ENCODE results near the gene CLOCK.

Gene CLOCK

DNA sequence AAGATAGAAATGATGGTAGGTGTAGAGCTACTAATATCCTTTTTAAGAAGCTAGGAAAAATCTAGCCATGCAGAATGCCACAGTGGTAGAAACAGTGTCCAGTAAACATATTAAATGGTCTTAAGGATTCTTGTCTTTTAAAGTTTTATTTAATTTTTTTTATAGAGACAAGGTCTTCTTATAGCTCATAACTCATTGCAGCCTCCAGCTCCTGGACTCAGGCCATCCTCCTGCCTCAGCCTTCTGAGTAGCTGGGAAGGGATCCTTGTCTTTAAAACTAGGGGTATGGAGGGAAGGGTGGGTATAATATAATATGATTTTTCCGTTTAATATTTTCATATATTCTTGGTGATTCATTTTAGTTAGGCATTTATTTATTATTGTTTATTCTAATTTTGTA, 147.1 kb downstream of the CLOCK start:
- Histone ChIP-seq H3F3A (ENCODE audit: insufficient read depth) (no peaks in the 10 kb centered on the region), H3K36me3 (ENCODE audit: low read length) (no peaks in the 10 kb centered on the region), H3K9ac (ENCODE audit: low read length) (no peak overlapping the region), H2AFZ (ENCODE audit: low read depth, low read length, severe bottlenecking) (no peak overlapping the region), H3K27me3 (ENCODE audit: low read length) (no peaks in the 10 kb centered on the region), H3K9me2 (replicated peaks; ENCODE audit: insufficient read depth, low read length) (no peaks in the 10 kb centered on the region), H3K4me2 (ENCODE audit: low read depth, low read length, poor library complexity, severe bottlenecking) (peak overlapping the region; percentile 84), H3K9me3 (ENCODE audit: insufficient read depth, low read length) (no peaks in the 10 kb centered on the region), H3K79me2 (ENCODE audit: insufficient read depth, low read length) (peaks cover 68% of the 10 kb centered on the region), H3K27ac (ENCODE audit: low read depth, low read length) (no peak overlapping the region), H3K4me3 (ENCODE audit: insufficient read depth, low read length, poor library complexity, severe bottlenecking) (no peak overlapping the region), H4K20me1 (ENCODE audit: low read depth, low read length) (peaks cover 9% of the 10 kb centered on the region; the same call in 1 of the 2 replicates)
- TF ChIP-seq, protein P1, sequence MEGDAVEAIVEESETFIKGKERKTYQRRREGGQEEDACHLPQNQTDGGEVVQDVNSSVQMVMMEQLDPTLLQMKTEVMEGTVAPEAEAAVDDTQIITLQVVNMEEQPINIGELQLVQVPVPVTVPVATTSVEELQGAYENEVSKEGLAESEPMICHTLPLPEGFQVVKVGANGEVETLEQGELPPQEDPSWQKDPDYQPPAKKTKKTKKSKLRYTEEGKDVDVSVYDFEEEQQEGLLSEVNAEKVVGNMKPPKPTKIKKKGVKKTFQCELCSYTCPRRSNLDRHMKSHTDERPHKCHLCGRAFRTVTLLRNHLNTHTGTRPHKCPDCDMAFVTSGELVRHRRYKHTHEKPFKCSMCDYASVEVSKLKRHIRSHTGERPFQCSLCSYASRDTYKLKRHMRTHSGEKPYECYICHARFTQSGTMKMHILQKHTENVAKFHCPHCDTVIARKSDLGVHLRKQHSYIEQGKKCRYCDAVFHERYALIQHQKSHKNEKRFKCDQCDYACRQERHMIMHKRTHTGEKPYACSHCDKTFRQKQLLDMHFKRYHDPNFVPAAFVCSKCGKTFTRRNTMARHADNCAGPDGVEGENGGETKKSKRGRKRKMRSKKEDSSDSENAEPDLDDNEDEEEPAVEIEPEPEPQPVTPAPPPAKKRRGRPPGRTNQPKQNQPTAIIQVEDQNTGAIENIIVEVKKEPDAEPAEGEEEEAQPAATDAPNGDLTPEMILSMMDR (IDR thresholded peaks at IDR 0.05; ENCODE audit: insufficient read depth, low read length, poor library complexity, severe bottlenecking), result no peak
- TF ChIP-seq EZH2phosphoT487 (conservative IDR thresholded peaks at IDR 0.05; ENCODE audit: low read length), result no peak

DNA sequence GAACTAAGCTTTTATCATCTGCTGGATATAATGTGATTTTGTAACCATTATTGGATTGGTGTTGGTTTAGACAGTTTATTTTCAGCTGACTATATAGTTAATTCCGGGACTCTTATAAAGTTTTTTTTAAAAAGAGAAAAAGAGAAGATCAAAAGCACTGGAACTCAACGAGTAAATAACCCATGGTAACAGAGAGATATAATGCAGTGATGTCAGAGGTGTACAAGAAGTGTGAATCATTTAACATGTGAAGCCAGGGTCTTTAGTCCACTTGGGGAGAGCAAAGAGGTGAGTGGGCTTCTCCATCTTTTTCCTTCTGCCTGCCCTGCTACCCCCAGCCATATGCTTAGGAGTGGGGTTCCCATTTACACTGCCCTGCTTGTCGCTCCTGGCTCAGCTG, 147.7 kb downstream of the CLOCK start:
- Histone ChIP-seq H4K20me1 (ENCODE audit: low read depth, low read length) (peaks cover 9% of the 10 kb centered on the region; the same call in 1 of the 2 replicates), H3K27me3 (ENCODE audit: low read length) (no peaks in the 10 kb centered on the region), H3K9me3 (ENCODE audit: insufficient read depth, low read length) (no peaks in the 10 kb centered on the region), H2AFZ (ENCODE audit: low read depth, low read length, severe bottlenecking) (no peak overlapping the region), H3K79me2 (ENCODE audit: insufficient read depth, low read length) (peaks cover 63% of the 10 kb centered on the region), H3K9me2 (replicated peaks; ENCODE audit: insufficient read depth, low read length) (no peaks in the 10 kb centered on the region), H3K9ac (ENCODE audit: low read length) (peak overlapping the region; percentile 84; the same call in 1 of the 2 replicates), H3K27ac (ENCODE audit: low read depth, low read length) (no peak overlapping the region), H3F3A (ENCODE audit: insufficient read depth) (no peaks in the 10 kb centered on the region; the same call in 1 of the 2 replicates), H3K4me3 (ENCODE audit: insufficient read depth, low read length, poor library complexity, severe bottlenecking) (peak overlapping the region; percentile 85), H3K4me2 (ENCODE audit: low read depth, low read length, poor library complexity, severe bottlenecking) (peak overlapping the region; percentile 84), H3K36me3 (ENCODE audit: low read length) (no peaks in the 10 kb centered on the region)
- TF ChIP-seq, protein P1 (IDR thresholded peaks at IDR 0.05; ENCODE audit: insufficient read depth, low read length, poor library complexity, severe bottlenecking), result no peak
- no peak for TF ChIP-seq EZH2phosphoT487 (conservative IDR thresholded peaks at IDR 0.05; ENCODE audit: low read length)

DNA sequence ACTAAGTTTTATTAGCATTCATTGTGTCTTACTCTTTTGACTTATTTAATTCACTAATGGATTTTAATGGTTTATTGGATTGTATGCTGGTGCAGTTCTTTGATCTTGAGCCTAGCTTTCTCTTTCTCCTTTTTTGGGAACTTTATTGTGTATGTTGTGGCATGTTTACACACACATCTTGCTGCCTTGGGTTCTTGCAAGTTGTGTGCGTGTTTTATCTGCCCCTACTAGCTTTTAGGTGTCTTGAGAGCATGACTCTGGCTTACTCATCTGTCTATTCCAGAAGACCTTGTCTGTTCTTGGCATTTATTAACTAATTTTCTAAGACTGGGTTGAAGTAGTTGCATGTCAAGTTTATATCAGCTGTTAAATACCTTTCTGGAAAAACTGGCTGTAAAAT, 148.2 kb downstream of the CLOCK start:
- H3K79me2 ChIP-seq (ENCODE audit: insufficient read depth, low read length), result peaks cover 59% of the 10 kb centered on the region
- peak overlapping the region; percentile 85 for H3K4me3 ChIP-seq (ENCODE audit: insufficient read depth, low read length, poor library complexity, severe bottlenecking)
- no peak overlapping the region for H2AFZ ChIP-seq (ENCODE audit: low read depth, low read length, severe bottlenecking)
- H3K27ac ChIP-seq (ENCODE audit: low read depth, low read length), result no peak overlapping the region
- no peaks in the 10 kb centered on the region; the same call in 1 of the 2 replicates for H3F3A ChIP-seq (ENCODE audit: insufficient read depth)
- H4K20me1 ChIP-seq (ENCODE audit: low read depth, low read length), result peaks cover 9% of the 10 kb centered on the region; the same call in 1 of the 2 replicates
- no peak for TF ChIP-seq EZH2phosphoT487 (conservative IDR thresholded peaks at IDR 0.05; ENCODE audit: low read length)
- TF ChIP-seq, protein P1 (IDR thresholded peaks at IDR 0.05; ENCODE audit: insufficient read depth, low read length, poor library complexity, severe bottlenecking), result no peak
- H3K36me3 ChIP-seq (ENCODE audit: low read length), result no peaks in the 10 kb centered on the region
- H3K4me2 ChIP-seq (ENCODE audit: low read depth, low read length, poor library complexity, severe bottlenecking), result peak overlapping the region; percentile 84
- H3K9me2 ChIP-seq (replicated peaks; ENCODE audit: insufficient read depth, low read length), result no peaks in the 10 kb centered on the region
- no peaks in the 10 kb centered on the region for H3K27me3 ChIP-seq (ENCODE audit: low read length)
- peak overlapping the region; percentile 84; the same call in 1 of the 2 replicates for H3K9ac ChIP-seq (ENCODE audit: low read length)
- H3K9me3 ChIP-seq (ENCODE audit: insufficient read depth, low read length), result no peaks in the 10 kb centered on the region
